Psoas muscle (tissue), 8 donors: ENCODE results near the gene MCTP2. TPM values are rescaled to one million over a fixed set of nuclear protein-coding genes. Genes with fewer than 3 reads are reported as not detected.

ENCODE experiments used
- ATAC-seq, 4 donors: fragments of 200-7000 bp; cut with Tn5 transposase; one replicate each; pipeline ENCODE4 v1.9.1; 2020; ENCODE audit warnings: moderate library complexity in 3 of 4, mild to moderate bottlenecking in 2 of 4
- DNase-seq, 2 donors: peaks; one replicate each; pipeline ENCODE4 v3.0.0-alpha.2; 2020
- H3K27ac ChIP-seq: fragments of 200-600 bp; one replicate; pipeline ENCODE4 v1.8.0; 2022
- H3K27me3 ChIP-seq, 3 donors: fragments of 200-600 bp in 1 of 3; one replicate each; pipeline versions ENCODE4 v1.6.1 to v1.8.0; 2013 to 2022; ENCODE audit warnings: low read length in 2 of 3, mild to moderate bottlenecking in 2 of 3, moderate library complexity in 1 of 3; ENCODE audit not compliant: insufficient read depth in 3 of 3
- H3K36me3 ChIP-seq, 2 donors: fragments of 200-600 bp in 1 of 2; one replicate each; pipeline versions ENCODE4 v1.6.1 to v1.8.0; 2013 to 2022; ENCODE audit warnings: low read depth in 1 of 2, mild to moderate bottlenecking in 1 of 2, moderate library complexity in 1 of 2; ENCODE audit not compliant: insufficient read depth in 1 of 2
- H3K4me1 ChIP-seq: fragments of 200-600 bp; one replicate; pipeline ENCODE4 v1.8.0; 2022
- H3K4me3 ChIP-seq: fragments of 200-600 bp; one replicate; pipeline ENCODE4 v1.8.0; 2022; ENCODE audit warnings: mild to moderate bottlenecking
- H3K9me3 ChIP-seq: fragments of 200-600 bp; one replicate; pipeline ENCODE4 v1.8.0; 2022
- CTCF ChIP-seq: fragments of 200-600 bp; IDR thresholded peaks from one replicate; pipeline ENCODE4 v1.8.0; 2022; ENCODE audit warnings: antibody characterized with exemption
- WGBS, 3 donors: extraction: QIAGEN DNeasy Blood & Tissue Kit; methylation state at CpG; one replicate each; pipeline versions ENCODE4 v1.1.6 to v1.1.7; 2013; 5-methylcytosine and 5-hydroxymethylcytosine counted together
- intact Hi-C, 2 donors: fragments of 100-400 bp; cut with DNase I; formaldehyde crosslinking; loops; one replicate each; pipeline versions ENCODE4 v1.11.0 to v1.14.2; 2022
- polyA plus RNA-seq, 3 donors: library from polyadenylated mRNA; stranded (reverse); fragments of 200-250 nt; gene quantifications; one replicate each; pipeline ENCODE4 v1.2.3, GENCODE V29; 2013
- total RNA-seq, 4 donors: library from RNA; stranded (reverse); fragmentation: NEBNext Ultra II Directional in 2 of 4; extraction: Animal tissue kit (Norgen Biotek cat#: 25700) in 2 of 4; gene quantifications; one replicate each; pipeline versions ENCODE4 v1.2.1 to v1.2.4, GENCODE V29; 2021 to 2023
- donor health status: healthy with polysubstance abuse.
- donor health status: DM: no; HTN: no; CAD: no; lungs with moderate emphysema.
- donor health status: Bipolar disorder and iron deficiency.
- donor health status: healthy.
- donor health status: DM: yes; HTN: yes; CAD: no.
- donor health status: DM: no; HTN: no; CAD: no.
- donor health status: DM: no; HTN: no; CAD: no.
- donor health status: DM: yes; HTN: yes; CAD: no.

Gene MCTP2
- total and polyA plus RNA-seq, 7 donors, result 0.01 to 1.1 (median 0.33) TPM; not detected in 1

GRCh38 chr15:94354655-94355054 is 123.3 kb downstream of the MCTP2 start:
- Histone ChIP-seq H3K4me1 (no peaks in the 10 kb centered on the region), H3K36me3 (no peaks in the 10 kb centered on the region), H3K9me3 (no peaks in the 10 kb centered on the region), H3K27me3 (no peaks in the 10 kb centered on the region), H3K27ac (no peak overlapping the region), H3K4me3 (no peak overlapping the region)
- intact Hi-C loops, result no loop called here
- no peak for TF ChIP-seq CTCF
- DNase-seq (no peak), ATAC-seq (no peak)
- WGBS, 3 donors, result 96 to 97% (median 96%) methylated on average over 9 of the region's 9 CpGs

GRCh38 chr15:94359716-94360115 is 128.4 kb downstream of the MCTP2 start:
- no peak for TF ChIP-seq CTCF

GRCh38 chr15:94360251-94360685 is 128.9 kb downstream of the MCTP2 start:
- intact Hi-C loops, result no loop called here
- Histone ChIP-seq H3K4me3 (no peak overlapping the region), H3K27ac (no peak overlapping the region), H3K4me1 (no peaks in the 10 kb centered on the region), H3K9me3 (no peaks in the 10 kb centered on the region), H3K36me3 (no peaks in the 10 kb centered on the region), H3K27me3 (no peaks in the 10 kb centered on the region)
- 62 to 70% (median 62%) methylated on average over 7 of the region's 7 CpGs for WGBS, 3 donors
- ATAC-seq (no peak), DNase-seq (no peak)
- no peak for TF ChIP-seq CTCF

More at GRCh38 chr15:94359716-94360115, 128.4 kb downstream of the MCTP2 start:
- Histone ChIP-seq H3K27me3 (no peaks in the 10 kb centered on the region), H3K9me3 (no peaks in the 10 kb centered on the region), H3K4me3 (no peak overlapping the region), H3K36me3 (no peaks in the 10 kb centered on the region), H3K27ac (no peak overlapping the region), H3K4me1 (no peaks in the 10 kb centered on the region)
- 86 to 92% (median 88%) methylated on average over 3 of the region's 3 CpGs for WGBS, 3 donors
- DNase-seq (no peak), ATAC-seq (no peak)
- intact Hi-C loops, result no loop called here

- no peak overlapping the region for H3K4me3 ChIP-seq
- no peaks in the 10 kb centered on the region for H3K4me1 ChIP-seq
- no peaks in the 10 kb centered on the region for H3K27me3 ChIP-seq
- intact Hi-C loops, result no loop called here
- DNase-seq (no peak), ATAC-seq (no peak)
- no peak overlapping the region for H3K27ac ChIP-seq
- TF ChIP-seq CTCF, result no peak
- H3K9me3 ChIP-seq, result no peaks in the 10 kb centered on the region
- WGBS, 3 donors, result 45 to 53% (median 51%) methylated on average over 4 of the region's 4 CpGs
- H3K36me3 ChIP-seq, result no peaks in the 10 kb centered on the region
Observed at GRCh38 chr15:94362385-94363092, 131.2 kb downstream of the MCTP2 start.

GRCh38 chr15:94363382-94363781 is 132.0 kb downstream of the MCTP2 start:
- intact Hi-C loops, result no loop called here
- H3K4me3 ChIP-seq, result no peak overlapping the region
- DNase-seq (no peak), ATAC-seq (no peak)
- WGBS, 3 donors, result 74 to 78% (median 77%) methylated on average over 4 of the region's 4 CpGs
- H3K27me3 ChIP-seq, result no peaks in the 10 kb centered on the region
- H3K27ac ChIP-seq, result no peak overlapping the region
- no peaks in the 10 kb centered on the region for H3K36me3 ChIP-seq
- no peak for TF ChIP-seq CTCF
- H3K9me3 ChIP-seq, result no peaks in the 10 kb centered on the region
- H3K4me1 ChIP-seq, result no peaks in the 10 kb centered on the region
